ENCODE measurements around the gene RPS18.
A peak's percentile ranks its signal among the peaks of the same experiment; 100 is the strongest.
"Not testable (repeated sequence)": the region's sequence is repeated elsewhere in the genome, so short reads cannot be mapped to it uniquely, and the experiment has no call there.

RPS18 gene

GRCh38 chr6:33271468-33272274 is at the start of gene RPS18, which contains the start of gene VPS52:
Gene RPS18, plus strand, starts transcription at chr6:33272075. Its CDS starts 45 bp downstream, at chr6:33272120.
Gene VPS52, minus strand, starts transcription at chr6:33271876. Its CDS starts 201 bp downstream, at chr6:33271675.
- peak; percentile 88 for DNase-seq (ENCODE audit: low read depth, low spot score)

- not testable (repeated sequence) for DNase-seq (ENCODE audit: low read depth, low spot score)
Observed at GRCh38 chr6:33226503-33227120, 45.3 kb upstream of the RPS18 start.

GRCh38 chr6:33235221-33235634 is 36.6 kb upstream of the RPS18 start:
- DNase-seq (ENCODE audit: low read depth, low spot score) = no peak

GRCh38 chr6:33236328-33236727 is 35.5 kb upstream of the RPS18 start:
- no peak for DNase-seq (ENCODE audit: low read depth, low spot score)

- no peak for DNase-seq (ENCODE audit: low read depth, low spot score)
Observed at GRCh38 chr6:33236852-33237251, 35.0 kb upstream of the RPS18 start.

- no peak for DNase-seq (ENCODE audit: low read depth, low spot score)
Observed at GRCh38 chr6:33237741-33238140, 34.1 kb upstream of the RPS18 start.

GRCh38 chr6:33241968-33242367 is 29.9 kb upstream of the RPS18 start:
- no peak for DNase-seq (ENCODE audit: low read depth, low spot score)

GRCh38 chr6:33243476-33243875 is 28.4 kb upstream of the RPS18 start:
- DNase-seq (ENCODE audit: low read depth, low spot score) = no peak

GRCh38 chr6:33247977-33248642 is 23.8 kb upstream of the RPS18 start:
- DNase-seq (ENCODE audit: low read depth, low spot score) = peak; percentile 85

- DNase-seq (ENCODE audit: low read depth, low spot score) = no peak
Observed at GRCh38 chr6:33248643-33248931, 23.3 kb upstream of the RPS18 start.

- DNase-seq (ENCODE audit: low read depth, low spot score) = peak; percentile 92
Observed at GRCh38 chr6:33248932-33249731, 22.7 kb upstream of the RPS18 start.

- no peak for DNase-seq (ENCODE audit: low read depth, low spot score)
Observed at GRCh38 chr6:33249732-33250630, 21.9 kb upstream of the RPS18 start.

- no peak for DNase-seq (ENCODE audit: low read depth, low spot score)
Observed at GRCh38 chr6:33250731-33251130, 21.1 kb upstream of the RPS18 start.

GRCh38 chr6:33251395-33252012 is 20.4 kb upstream of the RPS18 start:
- DNase-seq (ENCODE audit: low read depth, low spot score) = no peak

GRCh38 chr6:33252759-33253158 is 19.1 kb upstream of the RPS18 start:
- no peak for DNase-seq (ENCODE audit: low read depth, low spot score)

- DNase-seq (ENCODE audit: low read depth, low spot score) = no peak
Observed at GRCh38 chr6:33254591-33254990, 17.3 kb upstream of the RPS18 start.

GRCh38 chr6:33259032-33259431 is 12.8 kb upstream of the RPS18 start:
- no peak for DNase-seq (ENCODE audit: low read depth, low spot score)

GRCh38 chr6:33262490-33262889 is 9.4 kb upstream of the RPS18 start:
- not testable (repeated sequence) for DNase-seq (ENCODE audit: low read depth, low spot score)

- DNase-seq (ENCODE audit: low read depth, low spot score) = no peak
Observed at GRCh38 chr6:33264015-33264414, 7.9 kb upstream of the RPS18 start.

- DNase-seq (ENCODE audit: low read depth, low spot score) = no peak
Observed at GRCh38 chr6:33271117-33271467, 783 bp upstream of the RPS18 start.

Data from activated CD4-positive, CD25-positive, alpha-beta regulatory T cell treated with anti-CD3 and anti-CD28 coated beads, Interleukin-2, amount 50 U/mL, for 16 hours (primary cell).